K562 (cell line): ENCODE data around the gene SNPH. TPM values are rescaled to one million over a fixed set of nuclear protein-coding genes. Genes with fewer than 3 reads are reported as not detected.

Experiments used
- ATAC-seq: fragments of 200-7000 bp; cut with Tn5 transposase; 3 replicates; pipeline ENCODE4 v1.9.1; 2020; ENCODE audit warnings: moderate library complexity
- BruUV-seq: library from RNA; stranded (reverse); fragments of 400-500 nt; replicated peaks from 2 replicates; lab custom pipeline; 2021; lab: Mats Ljungman, UMichigan
- CTCF ChIA-PET: fragments of 300-600 bp; formaldehyde crosslinking; extraction: SDS; loops from one replicate; lab custom pipeline; 2021; ENCODE audit warnings: low intra/inter-chr PET ratio; lab: Yijun Ruan, JAX
- POLR2A ChIA-PET: fragments of 300-600, 350-650 bp; sonication (Branson Sonifier 250); formaldehyde crosslinking; extraction: SDS; loops from one replicate; lab custom pipeline; 2021; ENCODE audit warnings: antibody characterized with exemption, inconsistent platforms; lab: Yijun Ruan, JAX
- DNase-seq, 4 experiments: peaks; one replicate each; pipeline versions ENCODE4 v3.0.0 to v3.0.0-alpha.2; 2011 to 2018; ENCODE audit warnings: low spot score in 3 of 4, mixed read lengths in 3 of 4; ENCODE audit errors: extremely low read depth in 1 of 4
- FAIRE-seq: peaks from 2 replicates; lab custom pipeline; 2011; peaks lifted over from hg19 to GRCh38; lab: Jason Lieb, UNC
- H2AFZ ChIP-seq: 2 replicates; pipeline ENCODE4 v1.6.0; 2011; ENCODE audit warnings: low read depth, low read length, control low read depth, inconsistent platforms
- H3K27ac ChIP-seq: fragments of 200-600 bp; 3 replicates; pipeline ENCODE4 v1.8.0; 2011; ENCODE audit warnings: low read depth, mild to moderate bottlenecking, control low read depth, inconsistent platforms, low read length, moderate library complexity, mixed read lengths; ENCODE audit errors: extremely low read depth
- H3K27me3 ChIP-seq, 2 experiments: fragments of 300-600 bp in 1 of 2; 2 replicates in 1 of 2; 3 replicates in 1 of 2; pipeline versions ENCODE4 v1.6.0 to v1.8.0; 2011; ENCODE audit warnings: inconsistent platforms in 2 of 2, low read length in 2 of 2, mild to moderate bottlenecking in 1 of 2, mixed read lengths in 1 of 2, moderate library complexity in 1 of 2; ENCODE audit not compliant: control insufficient read depth in 2 of 2, insufficient read depth in 2 of 2
- H3K36me3 ChIP-seq: fragments of 300-600 bp; 3 replicates; pipeline ENCODE4 v1.8.0; 2011; ENCODE audit warnings: mild to moderate bottlenecking, low read length, inconsistent platforms; ENCODE audit not compliant: control insufficient read depth, insufficient read depth
- H3K4me1 ChIP-seq, 2 experiments: fragments of 200-600 bp in 1 of 2; replicated peaks in 1 of 2; 2 replicates in 1 of 2; 3 replicates in 1 of 2; pipeline versions ENCODE4 v1.5.1 to v1.8.0; 2011; ENCODE audit warnings: inconsistent platforms in 2 of 2, low read length in 2 of 2, mild to moderate bottlenecking in 1 of 2, mixed read lengths in 1 of 2, moderate library complexity in 1 of 2; ENCODE audit not compliant: control insufficient read depth in 2 of 2, insufficient read depth in 2 of 2
- H3K4me2 ChIP-seq: 2 replicates; pipeline ENCODE4 v1.6.1; 2011; ENCODE audit warnings: low read length, control low read depth, inconsistent platforms, mixed read lengths; ENCODE audit not compliant: insufficient read depth
- H3K4me3 ChIP-seq: fragments of 200-600 bp; sonication (generic), shearing (Covaris generic); 2 replicates; pipeline ENCODE4 v1.5.1; 2016; ENCODE audit warnings: control low read depth, inconsistent platforms
- H3K79me2 ChIP-seq: fragments of 200-600 bp; 3 replicates; pipeline ENCODE4 v1.8.0; 2011; ENCODE audit warnings: low read length, inconsistent platforms; ENCODE audit not compliant: control insufficient read depth, insufficient read depth
- H3K9ac ChIP-seq, 2 experiments: 2 replicates each; pipeline versions ENCODE4 v1.6.0 to v1.6.1; 2011; ENCODE audit warnings: low read depth in 2 of 2, low read length in 2 of 2, control low read depth in 1 of 2, inconsistent platforms in 1 of 2, mild to moderate bottlenecking in 1 of 2, mixed read lengths in 1 of 2; ENCODE audit not compliant: insufficient read depth in 1 of 2
- H3K9me1 ChIP-seq: one replicate; pipeline ENCODE4 v1.6.0; 2011; ENCODE audit warnings: inconsistent platforms, mild to moderate bottlenecking, low read length, moderate library complexity; ENCODE audit not compliant: control insufficient read depth, insufficient read depth
- H3K9me3 ChIP-seq: replicated peaks from 2 replicates; pipeline ENCODE4 v1.5.1; 2011; ENCODE audit warnings: low read depth, low read length, inconsistent platforms; ENCODE audit not compliant: control insufficient read depth, insufficient read depth
- H4K20me1 ChIP-seq: replicated peaks from 2 replicates; pipeline ENCODE4 v1.6.1; 2011; ENCODE audit warnings: low read length, inconsistent platforms, mixed read lengths; ENCODE audit not compliant: control insufficient read depth, insufficient read depth
- CREB1 ChIP-seq, 2 experiments: sonication (generic) in 1 of 2; formaldehyde crosslinking in 1 of 2; IDR thresholded peaks; 2 replicates each; pipeline versions ENCODE4 v1.6.1 to v1.8.0; 2012 to 2022; ENCODE audit warnings: inconsistent platforms in 1 of 2, mild to moderate bottlenecking in 1 of 2, missing genetic modification reagents in 1 of 2, moderate library complexity in 1 of 2
- ELF2 ChIP-seq: fragments of 250-450 bp; sonication (Bioruptor Pico); IDR thresholded peaks from 2 replicates; pipeline ENCODE4 v1.5.0; 2021; ENCODE audit warnings: mild to moderate bottlenecking
- PHTF2 ChIP-seq: fragments of 250-450 bp; sonication (Bioruptor Pico); IDR thresholded peaks from 2 replicates; pipeline ENCODE4 v1.5.0; 2021; ENCODE audit warnings: mild to moderate bottlenecking
- SIRT6 ChIP-seq: IDR thresholded peaks from one replicate; pipeline ENCODE4 v1.6.1; 2012; ENCODE audit warnings: low read depth, mild to moderate bottlenecking, control low read depth, inconsistent platforms, low read length, moderate library complexity
- ZNF217 ChIP-seq: sonication (generic); formaldehyde crosslinking; IDR thresholded peaks from 2 replicates; pipeline ENCODE4 v1.8.0; 2022; ENCODE audit warnings: mild to moderate bottlenecking, missing genetic modification reagents
- ZNF263 ChIP-seq: sonication (generic); formaldehyde crosslinking; IDR thresholded peaks from 2 replicates; pipeline ENCODE4 v1.8.0; 2022; ENCODE audit warnings: mild to moderate bottlenecking, missing genetic modification reagents, borderline replicate concordance
- WGBS: fragments of 100-300 bp; shearing (Covaris generic); methylation state at CpG from one replicate; pipeline ENCODE4 v1.1.6; 2016; ENCODE audit warnings: low coverage, mixed read lengths; ENCODE audit not compliant: insufficient coverage; ENCODE audit errors: missing lambda C conversion rate; 5-methylcytosine and 5-hydroxymethylcytosine counted together
- in situ Hi-C: fragments of 300-500 bp; cut with MboI; formaldehyde crosslinking; loops from 4 replicates; pipeline ENCODE4 v1.15.0; 2018; ENCODE audit warnings: inconsistent platforms, mixed read lengths
- intact Hi-C: fragments of 100-400 bp; cut with micrococcal nuclease; formaldehyde crosslinking; loops from 2 replicates; pipeline ENCODE4 v1.14.2; 2022
- polyA plus RNA-seq, 8 experiments: library from polyadenylated mRNA; depleted of rRNA in 4 of 8; stranded (reverse) in 5 of 8; unstranded in 3 of 8; fragments of >200 nt; fragmentation: Nextera tagmentation in 2 of 8; fragmentation: Illumina TruSeq in 1 of 8; extraction: Ambion mirVana in 2 of 8; extraction: Trizol in 1 of 8; gene quantifications; 2 replicates each; pipeline versions ENCODE4 v1.2.1 to v1.2.3, GENCODE V29; 2011 to 2014; ENCODE audit warnings: inconsistent platforms in 1 of 8, missing spikeins in 1 of 8
- total RNA-seq, 7 experiments: library from RNA; depleted of rRNA in 6 of 7; stranded (reverse); fragments of >200 nt in 6 of 7; fragmentation: Illumina TruSeq in 2 of 7; extraction: Trizol in 2 of 7; gene quantifications; 2 replicates each; pipeline versions ENCODE4 v1.2.1 to v1.2.3, GENCODE V29; 2011 to 2021; ENCODE audit warnings: low replicate concordance in 1 of 7
- TF ChIP-seq, protein P1 (sequence below): sonication (generic); formaldehyde crosslinking; IDR thresholded peaks from 2 replicates; pipeline ENCODE4 v1.5.0; 2020; ENCODE audit warnings: missing genetic modification reagents
- TF ChIP-seq, protein P2 (sequence below): sonication (generic); formaldehyde crosslinking; IDR thresholded peaks from 2 replicates; pipeline ENCODE4 v1.8.0; 2022; ENCODE audit warnings: mild to moderate bottlenecking, missing genetic modification reagents

Gene SNPH
- total and polyA plus RNA-seq, 9 of the 15 experiments (the other 6 are each of a cell fraction or from before 2014, with no cell fraction given), result 0.03 to 4.2 (median 1.4) TPM

DNA sequence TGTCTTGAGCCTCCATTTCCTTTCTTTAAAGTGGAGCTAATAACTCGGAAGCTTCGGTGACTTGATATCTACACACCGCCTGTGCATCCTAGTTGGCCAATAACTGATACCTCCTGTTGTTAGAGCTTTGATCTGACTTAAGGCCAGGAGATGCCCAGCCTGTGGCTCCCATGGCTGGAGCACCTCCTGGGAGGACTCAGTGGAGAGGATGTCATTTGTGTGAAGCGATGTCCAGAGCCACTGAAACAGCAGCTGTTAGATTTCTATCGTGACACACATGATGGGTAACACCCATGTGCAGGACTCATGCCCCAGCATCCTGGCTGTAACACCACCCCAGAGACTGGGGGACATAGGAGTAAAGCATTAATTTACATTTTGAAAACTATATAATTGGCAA, 32.1 kb downstream of the SNPH start:
- H3K36me3 ChIP-seq, result no peaks in the 10 kb centered on the region; the same call in 2 of the 3 replicates
- H3K9ac ChIP-seq, result no peak overlapping the region
- no peak for DNase-seq
- no peaks in the 10 kb centered on the region for H3K9me1 ChIP-seq
- no peaks in the 10 kb centered on the region for H3K27me3 ChIP-seq
- POLR2A ChIA-PET, result no interaction called here
- H3K79me2 ChIP-seq, result no peaks in the 10 kb centered on the region
- no TSS peak for BruUV-seq
- intact Hi-C loops, result no loop called here
- no peak for TF ChIP-seq ZNF217 (CRISPR knock-in tag)
- TF ChIP-seq ZNF263 (CRISPR knock-in tag), result peak; percentile 82
- TF ChIP-seq, all 486 proteins: peak for 1
- Histone ChIP-seq H3K4me3 (no peak overlapping the region), H3K4me2 (no peak overlapping the region), H4K20me1 (no peaks in the 10 kb centered on the region; the same call in 1 of the 2 replicates), H3K9me3 (no peaks in the 10 kb centered on the region), H3K27ac (no peak overlapping the region), H3K4me1 (peaks cover 3 to 17% of the 10 kb centered on the region in 2 experiments; a peak in 4 of 5 replicates), H2AFZ (no peak overlapping the region)
- in situ Hi-C loops, result no loop called here
- ATAC-seq (no peak), FAIRE-seq (no peak)
- CTCF ChIA-PET, result no interaction called here
- WGBS, result 55% methylated on average over 3 of the region's 5 CpGs

DNA sequence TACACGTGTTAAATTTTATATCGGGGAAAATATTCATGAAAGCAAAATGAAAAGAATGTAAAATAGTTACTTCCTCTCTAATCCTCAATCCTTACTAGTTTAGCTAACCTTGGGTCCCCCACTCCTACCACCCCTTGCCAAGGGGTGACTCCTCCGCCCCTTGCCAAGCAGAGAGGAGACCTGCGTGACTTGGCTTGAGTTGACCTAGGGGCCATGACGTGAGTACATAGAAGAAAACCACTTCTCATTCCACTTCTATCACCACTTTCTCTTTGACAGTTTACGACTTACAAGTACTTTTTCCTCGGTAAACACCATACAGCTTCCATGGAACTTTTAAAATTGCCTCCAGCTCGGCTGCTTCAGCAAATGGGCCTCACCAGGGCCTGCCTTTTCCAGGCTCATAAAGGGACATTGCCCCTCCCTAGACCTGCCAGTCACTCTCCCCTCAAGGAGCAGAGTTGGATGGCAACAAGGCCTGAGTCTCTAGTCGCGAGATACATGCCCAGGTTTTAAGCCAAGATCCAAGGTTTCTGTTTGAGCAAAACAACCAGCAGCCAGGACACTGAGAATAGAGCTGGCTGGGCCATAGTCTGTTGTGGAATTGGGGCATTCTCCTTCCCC, 32.9 kb downstream of the SNPH start:
- in situ Hi-C loops (no loop called here), intact Hi-C loops (no loop called here)
- DNase-seq (no peak), ATAC-seq (no peak), FAIRE-seq (no peak)
- no peaks in the 10 kb centered on the region for H3K79me2 ChIP-seq
- H2AFZ ChIP-seq, result no peak overlapping the region
- peaks cover 3 to 17% of the 10 kb centered on the region in 2 experiments; a peak in 4 of 5 replicates for H3K4me1 ChIP-seq
- no peak for TF ChIP-seq ELF2 (CRISPR knock-in tag)
- TF ChIP-seq, protein P1, sequence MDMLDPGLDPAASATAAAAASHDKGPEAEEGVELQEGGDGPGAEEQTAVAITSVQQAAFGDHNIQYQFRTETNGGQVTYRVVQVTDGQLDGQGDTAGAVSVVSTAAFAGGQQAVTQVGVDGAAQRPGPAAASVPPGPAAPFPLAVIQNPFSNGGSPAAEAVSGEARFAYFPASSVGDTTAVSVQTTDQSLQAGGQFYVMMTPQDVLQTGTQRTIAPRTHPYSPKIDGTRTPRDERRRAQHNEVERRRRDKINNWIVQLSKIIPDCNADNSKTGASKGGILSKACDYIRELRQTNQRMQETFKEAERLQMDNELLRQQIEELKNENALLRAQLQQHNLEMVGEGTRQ (CRISPR knock-in tag), result no peak
- no peak for TF ChIP-seq CREB1 (IDR thresholded peaks at IDR 0.05)
- no peak for TF ChIP-seq CREB1 (CRISPR knock-in tag; IDR thresholded peaks at IDR 0.05)
- TF ChIP-seq PHTF2 (CRISPR knock-in tag), result no peak
- no peak for TF ChIP-seq SIRT6
- TF ChIP-seq, protein P2, sequence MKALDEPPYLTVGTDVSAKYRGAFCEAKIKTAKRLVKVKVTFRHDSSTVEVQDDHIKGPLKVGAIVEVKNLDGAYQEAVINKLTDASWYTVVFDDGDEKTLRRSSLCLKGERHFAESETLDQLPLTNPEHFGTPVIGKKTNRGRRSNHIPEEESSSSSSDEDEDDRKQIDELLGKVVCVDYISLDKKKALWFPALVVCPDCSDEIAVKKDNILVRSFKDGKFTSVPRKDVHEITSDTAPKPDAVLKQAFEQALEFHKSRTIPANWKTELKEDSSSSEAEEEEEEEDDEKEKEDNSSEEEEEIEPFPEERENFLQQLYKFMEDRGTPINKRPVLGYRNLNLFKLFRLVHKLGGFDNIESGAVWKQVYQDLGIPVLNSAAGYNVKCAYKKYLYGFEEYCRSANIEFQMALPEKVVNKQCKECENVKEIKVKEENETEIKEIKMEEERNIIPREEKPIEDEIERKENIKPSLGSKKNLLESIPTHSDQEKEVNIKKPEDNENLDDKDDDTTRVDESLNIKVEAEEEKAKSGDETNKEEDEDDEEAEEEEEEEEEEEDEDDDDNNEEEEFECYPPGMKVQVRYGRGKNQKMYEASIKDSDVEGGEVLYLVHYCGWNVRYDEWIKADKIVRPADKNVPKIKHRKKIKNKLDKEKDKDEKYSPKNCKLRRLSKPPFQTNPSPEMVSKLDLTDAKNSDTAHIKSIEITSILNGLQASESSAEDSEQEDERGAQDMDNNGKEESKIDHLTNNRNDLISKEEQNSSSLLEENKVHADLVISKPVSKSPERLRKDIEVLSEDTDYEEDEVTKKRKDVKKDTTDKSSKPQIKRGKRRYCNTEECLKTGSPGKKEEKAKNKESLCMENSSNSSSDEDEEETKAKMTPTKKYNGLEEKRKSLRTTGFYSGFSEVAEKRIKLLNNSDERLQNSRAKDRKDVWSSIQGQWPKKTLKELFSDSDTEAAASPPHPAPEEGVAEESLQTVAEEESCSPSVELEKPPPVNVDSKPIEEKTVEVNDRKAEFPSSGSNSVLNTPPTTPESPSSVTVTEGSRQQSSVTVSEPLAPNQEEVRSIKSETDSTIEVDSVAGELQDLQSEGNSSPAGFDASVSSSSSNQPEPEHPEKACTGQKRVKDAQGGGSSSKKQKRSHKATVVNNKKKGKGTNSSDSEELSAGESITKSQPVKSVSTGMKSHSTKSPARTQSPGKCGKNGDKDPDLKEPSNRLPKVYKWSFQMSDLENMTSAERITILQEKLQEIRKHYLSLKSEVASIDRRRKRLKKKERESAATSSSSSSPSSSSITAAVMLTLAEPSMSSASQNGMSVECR (CRISPR knock-in tag), result no peak
- no peaks in the 10 kb centered on the region; the same call in 2 of the 3 replicates for H3K36me3 ChIP-seq
- no peak overlapping the region for H3K4me3 ChIP-seq
- POLR2A ChIA-PET, result interaction anchor here (0.6 kb wide), 1 partner anchor 24 kb away, joined by 3 read pairs; no protein-coding TSS in a partner anchor
- no peak overlapping the region for H3K27ac ChIP-seq
- 64% methylated on average over 8 of the region's 10 CpGs for WGBS
- H3K9me1 ChIP-seq, result no peaks in the 10 kb centered on the region
- no TSS peak for BruUV-seq
- no peak overlapping the region for H3K4me2 ChIP-seq
- H4K20me1 ChIP-seq, result no peaks in the 10 kb centered on the region; the same call in 1 of the 2 replicates
- H3K27me3 ChIP-seq, result no peaks in the 10 kb centered on the region
- H3K9ac ChIP-seq, result no peak overlapping the region; a peak in 1 of 4 replicates
- CTCF ChIA-PET, result no interaction called here
- H3K9me3 ChIP-seq, result no peaks in the 10 kb centered on the region
